HG03135 (cell line): Measurements from ENCODE around the gene MAP2K2.

ENCODE experiments used
- ATAC-seq: cut with Tn5 transposase; IDR thresholded peaks from one replicate; pipeline ENCODE4 v1.9.1; 2021; ENCODE audit warnings: mild to moderate bottlenecking, moderate library complexity; ENCODE audit not compliant: unreplicated experiment

The MAP2K2 gene

GRCh38 chr19:4046946-4047683 is 76.8 kb downstream of the MAP2K2 start:
- ATAC-seq, result no peak

- no peak for ATAC-seq
Measured at GRCh38 chr19:4046362-4046691, 77.6 kb downstream of the MAP2K2 start.

- no peak for ATAC-seq
Measured at GRCh38 chr19:4045597-4046361, 78.1 kb downstream of the MAP2K2 start.

GRCh38 chr19:4044990-4045465 is 78.9 kb downstream of the MAP2K2 start:
- no peak for ATAC-seq

- ATAC-seq, result no peak
Measured at GRCh38 chr19:4043966-4044715, 79.8 kb downstream of the MAP2K2 start.

GRCh38 chr19:4043401-4043800 is 80.5 kb downstream of the MAP2K2 start:
- ATAC-seq, result no peak

- ATAC-seq, result no peak
Measured at GRCh38 chr19:4042731-4043082, 81.2 kb downstream of the MAP2K2 start.

- no peak for ATAC-seq
Measured at GRCh38 chr19:4042064-4042730, 81.7 kb downstream of the MAP2K2 start.
